ENCODE results near the gene PFN3.

- TF ChIP-seq GATA3 (IDR thresholded peaks at IDR 0.05; ENCODE audit: low read depth, low read length) (no peak), GATA2 (IDR thresholded peaks at IDR 0.05; ENCODE audit: low read depth, low read length) (no peak)
Measured at GRCh38 chr5:177427919-177428573, 27.6 kb upstream of the PFN3 start.

Measured in SH-SY5Y (cell line).